ENCODE data around the gene TAX1BP1.

Gene TAX1BP1

GRCh38 chr7:27774717-27775328 lies 34.9 kb downstream of the TAX1BP1 start:
- peak; percentile 64 for DNase-seq (ENCODE audit: low read depth)
- H3K4me3 ChIP-seq (ENCODE audit: control insufficient read depth, low read depth, low read length): no peak overlapping the region
- peak; percentile 72 for TF ChIP-seq CTCF (conservative IDR thresholded peaks at IDR 0.05; ENCODE audit: control insufficient read depth, insufficient read depth, low read depth, low read length)

- no peak for TF ChIP-seq CTCF (conservative IDR thresholded peaks at IDR 0.05; ENCODE audit: control insufficient read depth, insufficient read depth, low read depth, low read length)
- H3K4me3 ChIP-seq (ENCODE audit: control insufficient read depth, low read depth, low read length): no peak overlapping the region
- no peak for DNase-seq (ENCODE audit: low read depth)
Observed at GRCh38 chr7:27775782-27776181, 35.8 kb downstream of the TAX1BP1 start.

- no peak overlapping the region for H3K4me3 ChIP-seq (ENCODE audit: control insufficient read depth, low read depth, low read length)
- no peak for TF ChIP-seq CTCF (conservative IDR thresholded peaks at IDR 0.05; ENCODE audit: control insufficient read depth, insufficient read depth, low read depth, low read length)
- no peak for DNase-seq (ENCODE audit: low read depth)
Observed at GRCh38 chr7:27777662-27778061, 37.7 kb downstream of the TAX1BP1 start.

GRCh38 chr7:27779873-27780272 lies 39.9 kb downstream of the TAX1BP1 start:
- DNase-seq (ENCODE audit: low read depth): no peak
- TF ChIP-seq CTCF (conservative IDR thresholded peaks at IDR 0.05; ENCODE audit: control insufficient read depth, insufficient read depth, low read depth, low read length): no peak
- H3K4me3 ChIP-seq (ENCODE audit: control insufficient read depth, low read depth, low read length): no peak overlapping the region

- no peak overlapping the region for H3K4me3 ChIP-seq (ENCODE audit: control insufficient read depth, low read depth, low read length)
- no peak for TF ChIP-seq CTCF (conservative IDR thresholded peaks at IDR 0.05; ENCODE audit: control insufficient read depth, insufficient read depth, low read depth, low read length)
- DNase-seq (ENCODE audit: low read depth): no peak
Observed at GRCh38 chr7:27781188-27781587, 41.2 kb downstream of the TAX1BP1 start.

GRCh38 chr7:27782849-27783248 lies 42.9 kb downstream of the TAX1BP1 start:
- TF ChIP-seq CTCF (conservative IDR thresholded peaks at IDR 0.05; ENCODE audit: control insufficient read depth, insufficient read depth, low read depth, low read length): no peak
- peak; percentile 33 for DNase-seq (ENCODE audit: low read depth)
- H3K4me3 ChIP-seq (ENCODE audit: control insufficient read depth, low read depth, low read length): no peak overlapping the region

All from fibroblast of mammary gland (primary cell).